ENCODE measurements around the gene TMEM80.

TMEM80 gene

DNA sequence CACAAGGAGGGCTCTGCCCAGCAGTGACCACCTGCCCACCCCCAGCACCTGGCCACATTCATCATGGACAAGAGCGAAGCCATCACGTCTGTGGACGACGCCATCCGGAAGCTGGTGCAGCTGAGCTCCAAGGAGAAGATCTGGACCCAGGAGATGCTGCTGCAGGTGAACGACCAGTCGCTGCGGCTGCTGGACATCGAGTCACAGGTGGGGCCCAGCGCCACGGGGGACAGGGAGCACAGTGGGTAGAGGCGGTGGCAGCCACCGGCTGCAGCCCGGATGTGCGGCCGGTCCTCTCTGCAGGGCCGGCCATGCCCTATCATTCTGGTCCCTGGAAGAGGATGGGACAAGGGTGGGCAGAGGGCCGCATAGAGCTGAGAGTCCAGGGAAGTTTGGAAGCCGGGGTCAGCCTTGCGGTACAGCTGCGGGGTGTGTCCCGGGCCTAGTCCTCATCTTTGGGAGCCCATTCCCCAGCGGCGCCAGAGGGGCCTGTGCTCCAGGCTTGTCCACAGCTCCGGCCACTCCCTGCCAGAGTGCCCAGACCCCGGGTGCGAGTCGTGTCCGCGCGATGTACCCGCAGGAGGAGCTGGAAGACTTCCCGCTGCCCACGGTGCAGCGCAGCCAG is 24.5 kb downstream of the TMEM80 start:
- H3K27ac ChIP-seq (ENCODE audit: low read depth in 2 of 2, low read length in 2 of 2), result peak overlapping the region; percentile 61 to 72
- no peaks in the 10 kb centered on the region for H3K9me3 ChIP-seq (ENCODE audit: control insufficient read depth in 2 of 2, low read length in 2 of 2)
- H3K27me3 ChIP-seq (ENCODE audit: control insufficient read depth in 2 of 2, insufficient read depth in 2 of 2, low read length in 2 of 2), result no peaks in the 10 kb centered on the region
- H3K9ac ChIP-seq (ENCODE audit: low read depth in 1 of 2, low read length in 2 of 2), result peak overlapping the region in 1 of 2 donors; percentile 43
- peaks cover 14 to 19% of the 10 kb centered on the region in 2 donors for H3K4me1 ChIP-seq (ENCODE audit: control insufficient read depth in 2 of 2, insufficient read depth in 2 of 2, low read length in 2 of 2)
- H3K4me3 ChIP-seq (ENCODE audit: low read length in 2 of 2), result no peak overlapping the region
- H3K36me3 ChIP-seq (ENCODE audit: control insufficient read depth in 2 of 2, insufficient read depth in 2 of 2, low read length in 2 of 2), result peaks cover 12 to 25% of the 10 kb centered on the region in 2 donors

DNA sequence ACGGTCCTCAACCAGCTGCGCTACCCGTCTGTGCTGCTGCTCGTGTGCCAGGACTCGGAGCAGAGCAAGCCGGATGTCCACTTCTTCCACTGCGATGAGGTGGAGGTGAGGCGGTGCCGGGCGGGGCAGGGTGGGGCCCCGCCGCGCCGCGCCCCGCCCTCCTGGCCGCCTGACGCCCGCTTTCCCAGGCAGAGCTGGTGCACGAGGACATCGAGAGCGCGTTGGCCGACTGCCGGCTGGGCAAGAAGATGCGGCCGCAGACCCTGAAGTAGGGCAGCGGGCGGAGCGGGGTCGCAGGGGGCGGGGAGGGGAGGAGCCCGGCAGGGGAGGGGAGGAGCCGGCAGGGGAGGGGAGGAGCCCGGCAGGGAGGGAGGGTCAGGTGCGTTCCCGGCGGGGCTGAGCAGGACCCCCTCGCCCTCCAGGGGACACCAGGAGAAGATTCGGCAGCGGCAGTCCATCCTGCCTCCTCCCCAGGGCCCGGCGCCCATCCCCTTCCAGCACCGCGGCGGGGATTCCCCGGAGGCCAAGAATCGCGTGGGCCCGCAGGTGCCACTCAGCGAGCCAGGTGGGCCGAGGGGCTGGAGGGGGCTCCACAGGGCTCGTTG is 25.1 kb downstream of the TMEM80 start:
- peaks cover 19 to 20% of the 10 kb centered on the region in 2 donors for H3K4me1 ChIP-seq (ENCODE audit: control insufficient read depth in 2 of 2, insufficient read depth in 2 of 2, low read length in 2 of 2)
- H3K36me3 ChIP-seq (ENCODE audit: control insufficient read depth in 2 of 2, insufficient read depth in 2 of 2, low read length in 2 of 2), result peaks cover 12 to 25% of the 10 kb centered on the region in 2 donors
- peak overlapping the region in 1 of 2 donors; percentile 43 for H3K9ac ChIP-seq (ENCODE audit: low read depth in 1 of 2, low read length in 2 of 2)
- H3K27me3 ChIP-seq (ENCODE audit: control insufficient read depth in 2 of 2, insufficient read depth in 2 of 2, low read length in 2 of 2), result no peaks in the 10 kb centered on the region
- H3K4me3 ChIP-seq (ENCODE audit: low read length in 2 of 2), result no peak overlapping the region
- peak overlapping the region; percentile 61 to 72 for H3K27ac ChIP-seq (ENCODE audit: low read depth in 2 of 2, low read length in 2 of 2)
- no peaks in the 10 kb centered on the region for H3K9me3 ChIP-seq (ENCODE audit: control insufficient read depth in 2 of 2, low read length in 2 of 2)

DNA sequence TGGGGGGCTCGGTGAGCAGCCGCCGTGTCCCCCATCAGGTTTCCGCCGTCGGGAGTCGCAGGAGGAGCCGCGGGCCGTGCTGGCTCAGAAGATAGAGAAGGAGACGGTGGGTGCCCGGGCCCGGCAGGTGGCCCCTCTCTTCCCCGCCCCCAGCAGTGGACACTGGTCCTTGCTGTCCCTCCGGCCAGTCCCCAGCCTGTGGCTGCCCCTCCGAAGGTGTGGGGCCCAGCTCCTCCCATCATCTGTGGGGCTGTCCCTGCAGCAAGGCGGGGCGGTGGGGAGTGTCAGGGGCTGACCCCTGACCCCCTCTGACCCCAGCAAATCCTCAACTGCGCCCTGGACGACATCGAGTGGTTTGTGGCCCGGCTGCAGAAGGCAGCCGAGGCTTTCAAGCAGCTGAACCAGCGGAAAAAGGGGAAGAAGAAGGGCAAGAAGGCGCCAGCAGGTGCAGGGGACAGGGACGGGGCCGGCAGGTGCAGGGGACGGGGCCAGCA is 25.7 kb downstream of the TMEM80 start:
- no peak overlapping the region for H3K9ac ChIP-seq (ENCODE audit: low read depth in 1 of 2, low read length in 2 of 2)
- H3K9me3 ChIP-seq (ENCODE audit: control insufficient read depth in 2 of 2, low read length in 2 of 2), result no peaks in the 10 kb centered on the region
- H3K4me3 ChIP-seq (ENCODE audit: low read length in 2 of 2), result no peak overlapping the region
- H3K4me1 ChIP-seq (ENCODE audit: control insufficient read depth in 2 of 2, insufficient read depth in 2 of 2, low read length in 2 of 2), result peaks cover 19 to 20% of the 10 kb centered on the region in 2 donors
- peaks cover 12 to 25% of the 10 kb centered on the region in 2 donors for H3K36me3 ChIP-seq (ENCODE audit: control insufficient read depth in 2 of 2, insufficient read depth in 2 of 2, low read length in 2 of 2)
- H3K27ac ChIP-seq (ENCODE audit: low read depth in 2 of 2, low read length in 2 of 2), result no peak overlapping the region
- no peaks in the 10 kb centered on the region for H3K27me3 ChIP-seq (ENCODE audit: control insufficient read depth in 2 of 2, insufficient read depth in 2 of 2, low read length in 2 of 2)

DNA sequence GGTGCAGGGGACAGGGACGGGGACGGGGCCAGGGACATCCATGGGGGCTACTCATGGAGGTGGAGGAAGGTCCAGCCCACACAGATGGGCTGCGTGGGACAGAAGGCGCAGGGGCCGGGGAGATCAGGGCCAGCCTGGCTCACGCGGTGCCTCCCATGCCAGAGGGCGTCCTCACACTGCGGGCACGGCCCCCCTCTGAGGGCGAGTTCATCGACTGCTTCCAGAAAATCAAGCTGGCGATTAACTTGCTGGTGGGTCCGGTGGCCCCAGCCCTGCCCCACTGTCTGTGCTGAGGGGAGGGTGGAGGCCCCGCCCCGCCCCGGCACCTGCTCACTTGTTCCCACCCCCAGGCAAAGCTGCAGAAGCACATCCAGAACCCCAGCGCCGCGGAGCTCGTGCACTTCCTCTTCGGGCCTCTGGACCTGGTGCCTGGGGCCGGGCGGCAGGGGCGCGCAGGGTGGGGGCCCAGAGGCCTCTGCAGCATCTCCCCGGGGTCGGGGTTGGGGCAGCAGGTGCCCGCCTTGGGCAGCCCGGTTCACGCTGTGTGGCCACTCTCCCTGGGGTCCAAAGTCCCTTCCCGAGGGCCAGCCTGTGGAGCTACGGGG is 26.2 kb downstream of the TMEM80 start:
- Histone ChIP-seq H3K9me3 (ENCODE audit: control insufficient read depth in 2 of 2, low read length in 2 of 2) (no peaks in the 10 kb centered on the region), H3K9ac (ENCODE audit: low read depth in 1 of 2, low read length in 2 of 2) (no peak overlapping the region), H3K36me3 (ENCODE audit: control insufficient read depth in 2 of 2, insufficient read depth in 2 of 2, low read length in 2 of 2) (peaks cover 10 to 25% of the 10 kb centered on the region in 2 donors), H3K4me3 (ENCODE audit: low read length in 2 of 2) (peak overlapping the region in 1 of 2 donors; percentile 5), H3K27me3 (ENCODE audit: control insufficient read depth in 2 of 2, insufficient read depth in 2 of 2, low read length in 2 of 2) (no peaks in the 10 kb centered on the region), H3K27ac (ENCODE audit: low read depth in 2 of 2, low read length in 2 of 2) (no peak overlapping the region), H3K4me1 (ENCODE audit: control insufficient read depth in 2 of 2, insufficient read depth in 2 of 2, low read length in 2 of 2) (peaks cover 22% of the 10 kb centered on the region in 2 donors)

DNA sequence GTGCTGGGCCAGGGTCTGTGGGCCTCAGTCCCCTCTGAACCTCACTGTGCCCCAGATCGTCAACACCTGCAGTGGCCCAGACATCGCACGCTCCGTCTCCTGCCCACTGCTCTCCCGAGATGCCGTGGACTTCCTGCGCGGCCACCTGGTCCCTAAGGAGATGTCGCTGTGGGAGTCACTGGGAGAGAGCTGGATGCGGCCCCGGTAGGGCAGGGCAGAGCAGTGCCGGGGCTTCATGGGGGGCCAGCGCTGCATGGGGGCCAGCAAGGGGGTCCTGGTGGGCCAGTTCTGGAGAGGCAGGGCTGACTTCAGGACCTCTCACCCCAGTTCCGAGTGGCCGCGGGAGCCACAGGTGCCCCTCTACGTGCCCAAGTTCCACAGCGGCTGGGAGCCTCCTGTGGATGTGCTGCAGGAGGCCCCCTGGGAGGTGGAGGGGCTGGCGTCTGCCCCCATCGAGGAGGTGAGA is 26.8 kb downstream of the TMEM80 start:
- Histone ChIP-seq H3K27ac (ENCODE audit: low read depth in 2 of 2, low read length in 2 of 2) (no peak overlapping the region), H3K4me3 (ENCODE audit: low read length in 2 of 2) (peak overlapping the region in 1 of 2 donors; percentile 5), H3K9me3 (ENCODE audit: control insufficient read depth in 2 of 2, low read length in 2 of 2) (no peaks in the 10 kb centered on the region), H3K27me3 (ENCODE audit: control insufficient read depth in 2 of 2, insufficient read depth in 2 of 2, low read length in 2 of 2) (no peaks in the 10 kb centered on the region), H3K9ac (ENCODE audit: low read depth in 1 of 2, low read length in 2 of 2) (no peak overlapping the region), H3K4me1 (ENCODE audit: control insufficient read depth in 2 of 2, insufficient read depth in 2 of 2, low read length in 2 of 2) (peaks cover 26 to 27% of the 10 kb centered on the region in 2 donors), H3K36me3 (ENCODE audit: control insufficient read depth in 2 of 2, insufficient read depth in 2 of 2, low read length in 2 of 2) (peaks cover 7 to 23% of the 10 kb centered on the region in 2 donors)

DNA sequence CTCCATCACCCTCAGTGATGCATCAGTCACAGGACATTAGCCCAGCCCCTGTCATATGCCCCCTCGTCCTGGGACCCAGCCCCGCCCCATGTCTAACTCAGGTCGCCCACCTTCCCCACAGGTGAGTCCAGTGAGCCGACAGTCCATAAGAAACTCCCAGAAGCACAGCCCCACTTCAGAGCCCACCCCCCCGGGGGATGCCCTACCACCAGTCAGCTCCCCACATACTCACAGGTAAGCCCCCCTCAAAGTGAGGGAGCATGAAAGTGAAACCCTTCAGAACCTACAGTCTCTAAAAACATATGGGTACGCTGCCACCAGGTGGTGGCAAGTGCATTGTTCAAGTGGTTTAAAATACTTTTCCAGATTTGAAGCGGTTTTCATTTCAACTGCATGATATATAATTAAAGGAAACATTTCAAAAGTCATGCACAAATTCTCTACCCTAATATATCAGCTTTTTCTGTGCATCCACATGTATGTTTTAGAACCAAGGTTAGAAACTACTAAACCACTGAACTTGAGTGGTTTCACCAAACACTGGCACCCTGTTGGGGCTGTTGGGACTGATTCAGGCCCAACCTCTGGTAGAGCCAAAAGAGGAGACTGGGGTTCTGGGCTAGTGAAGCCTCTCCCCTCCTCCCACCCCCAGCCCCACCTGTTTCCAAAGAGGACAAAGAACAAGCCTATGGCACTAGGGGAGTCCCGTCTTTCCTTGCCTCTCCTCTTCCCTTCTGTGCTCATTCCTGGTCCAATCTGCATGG is 27.7 kb downstream of the TMEM80 start:
- H3K36me3 ChIP-seq (ENCODE audit: control insufficient read depth in 2 of 2, insufficient read depth in 2 of 2, low read length in 2 of 2), result peaks cover 7 to 23% of the 10 kb centered on the region in 2 donors
- H3K27ac ChIP-seq (ENCODE audit: low read depth in 2 of 2, low read length in 2 of 2), result no peak overlapping the region
- H3K9me3 ChIP-seq (ENCODE audit: control insufficient read depth in 2 of 2, low read length in 2 of 2), result no peaks in the 10 kb centered on the region
- no peaks in the 10 kb centered on the region for H3K27me3 ChIP-seq (ENCODE audit: control insufficient read depth in 2 of 2, insufficient read depth in 2 of 2, low read length in 2 of 2)
- peak overlapping the region in 1 of 2 donors; percentile 16 for H3K4me3 ChIP-seq (ENCODE audit: low read length in 2 of 2)
- H3K9ac ChIP-seq (ENCODE audit: low read depth in 1 of 2, low read length in 2 of 2), result no peak overlapping the region
- peaks cover 32 to 34% of the 10 kb centered on the region in 2 donors for H3K4me1 ChIP-seq (ENCODE audit: control insufficient read depth in 2 of 2, insufficient read depth in 2 of 2, low read length in 2 of 2)

DNA sequence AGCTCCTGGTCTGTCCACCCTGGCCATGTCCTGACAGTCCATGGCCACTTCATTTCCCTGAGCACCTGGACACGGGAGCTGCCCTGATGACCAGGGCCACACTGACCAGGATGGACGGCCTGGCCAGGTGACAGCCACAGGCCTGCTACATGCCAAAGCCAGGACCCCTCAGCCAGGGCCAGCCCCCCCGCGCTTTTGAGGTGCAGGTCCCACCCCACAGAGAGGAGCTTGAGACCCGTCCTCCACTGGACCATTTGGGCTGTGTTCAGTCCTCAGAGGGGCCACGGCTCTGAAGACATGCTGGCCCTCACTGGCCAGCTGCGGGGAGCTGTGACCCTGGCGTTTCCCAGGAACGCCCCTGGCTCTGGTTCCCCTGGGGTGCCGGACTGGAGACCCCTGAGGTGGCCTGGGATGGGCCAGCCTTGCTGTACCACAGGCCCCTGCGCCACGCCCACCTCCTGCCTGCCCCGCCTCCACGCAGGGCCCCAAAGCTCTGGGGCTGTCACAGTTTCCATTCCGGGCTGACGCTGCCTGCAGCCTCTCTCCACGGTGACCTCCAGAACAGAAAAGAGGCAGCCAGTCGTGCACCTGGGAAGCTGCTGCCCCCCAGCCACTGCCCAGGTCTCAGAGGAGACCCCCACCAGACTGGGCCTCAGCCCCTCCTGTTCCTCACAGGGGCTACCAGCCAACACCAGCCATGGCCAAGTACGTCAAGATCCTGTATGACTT is 28.6 kb downstream of the TMEM80 start:
- peaks cover 7 to 23% of the 10 kb centered on the region in 2 donors for H3K36me3 ChIP-seq (ENCODE audit: control insufficient read depth in 2 of 2, insufficient read depth in 2 of 2, low read length in 2 of 2)
- no peaks in the 10 kb centered on the region for H3K27me3 ChIP-seq (ENCODE audit: control insufficient read depth in 2 of 2, insufficient read depth in 2 of 2, low read length in 2 of 2)
- H3K4me3 ChIP-seq (ENCODE audit: low read length in 2 of 2), result no peak overlapping the region
- H3K4me1 ChIP-seq (ENCODE audit: control insufficient read depth in 2 of 2, insufficient read depth in 2 of 2, low read length in 2 of 2), result peaks cover 32 to 34% of the 10 kb centered on the region in 2 donors
- no peak overlapping the region for H3K9ac ChIP-seq (ENCODE audit: low read depth in 1 of 2, low read length in 2 of 2)
- H3K9me3 ChIP-seq (ENCODE audit: control insufficient read depth in 2 of 2, low read length in 2 of 2), result no peaks in the 10 kb centered on the region
- H3K27ac ChIP-seq (ENCODE audit: low read depth in 2 of 2, low read length in 2 of 2), result no peak overlapping the region

DNA sequence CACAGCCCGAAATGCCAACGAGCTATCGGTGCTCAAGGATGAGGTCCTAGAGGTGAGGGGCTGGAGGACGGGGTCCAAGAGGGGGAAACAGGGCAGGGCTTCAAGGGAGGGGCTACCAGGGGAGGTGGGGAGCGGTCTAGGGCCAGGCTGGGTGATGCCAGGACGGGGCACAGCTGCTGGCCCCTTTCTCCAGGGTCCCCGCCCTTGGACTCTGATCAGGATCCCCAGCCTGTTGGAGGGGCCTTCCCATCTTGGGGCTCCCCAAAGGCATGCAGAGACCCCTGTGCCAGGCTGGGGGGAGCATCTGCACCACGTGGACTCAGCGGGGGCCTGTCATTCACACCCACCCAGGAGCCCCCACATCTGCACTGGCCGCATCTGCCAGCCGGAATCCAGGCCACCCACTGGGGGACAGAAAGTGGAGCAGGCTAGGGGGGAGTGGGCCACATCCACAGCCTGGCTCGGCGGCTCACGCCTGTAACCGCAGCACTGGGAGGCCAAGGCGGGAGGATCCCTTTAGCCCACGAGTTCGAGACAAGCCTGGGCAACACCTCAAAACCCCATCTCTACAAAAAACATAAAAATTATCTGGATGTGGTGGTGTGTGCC is 29.3 kb downstream of the TMEM80 start:
- Histone ChIP-seq H3K36me3 (ENCODE audit: control insufficient read depth in 2 of 2, insufficient read depth in 2 of 2, low read length in 2 of 2) (peaks cover 7 to 22% of the 10 kb centered on the region in 2 donors), H3K27ac (ENCODE audit: low read depth in 2 of 2, low read length in 2 of 2) (no peak overlapping the region), H3K9me3 (ENCODE audit: control insufficient read depth in 2 of 2, low read length in 2 of 2) (no peaks in the 10 kb centered on the region), H3K4me1 (ENCODE audit: control insufficient read depth in 2 of 2, insufficient read depth in 2 of 2, low read length in 2 of 2) (peaks cover 32 to 33% of the 10 kb centered on the region in 2 donors), H3K27me3 (ENCODE audit: control insufficient read depth in 2 of 2, insufficient read depth in 2 of 2, low read length in 2 of 2) (no peaks in the 10 kb centered on the region), H3K9ac (ENCODE audit: low read depth in 1 of 2, low read length in 2 of 2) (no peak overlapping the region), H3K4me3 (ENCODE audit: low read length in 2 of 2) (no peak overlapping the region)

DNA sequence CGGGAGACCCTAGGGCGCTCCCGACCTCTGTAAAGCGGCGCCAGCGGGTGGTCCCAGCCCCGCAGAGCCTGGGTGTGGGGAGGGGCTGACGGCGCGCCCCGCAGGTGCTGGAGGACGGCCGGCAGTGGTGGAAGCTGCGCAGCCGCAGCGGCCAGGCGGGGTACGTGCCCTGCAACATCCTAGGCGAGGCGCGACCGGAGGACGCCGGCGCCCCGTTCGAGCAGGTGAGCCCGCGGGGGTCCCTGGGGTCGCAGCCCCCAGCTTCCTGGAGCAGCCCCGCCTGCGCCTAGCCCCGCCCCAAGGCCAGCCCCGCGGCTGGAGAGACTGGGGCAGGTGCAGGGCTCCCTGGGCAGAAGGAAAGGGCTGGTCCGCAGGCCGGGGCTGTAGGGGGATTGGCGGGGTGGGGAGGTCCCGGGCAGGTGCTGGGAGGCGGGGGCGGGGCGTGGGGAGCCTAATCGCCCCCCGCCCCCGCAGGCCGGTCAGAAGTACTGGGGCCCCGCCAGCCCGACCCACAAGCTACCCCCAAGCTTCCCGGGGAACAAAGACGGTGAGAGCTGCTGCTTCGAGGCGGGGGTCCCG is 30.1 kb downstream of the TMEM80 start:
- no peak overlapping the region for H3K4me3 ChIP-seq (ENCODE audit: low read length in 2 of 2)
- H3K9me3 ChIP-seq (ENCODE audit: control insufficient read depth in 2 of 2, low read length in 2 of 2), result no peaks in the 10 kb centered on the region
- H3K27me3 ChIP-seq (ENCODE audit: control insufficient read depth in 2 of 2, insufficient read depth in 2 of 2, low read length in 2 of 2), result no peaks in the 10 kb centered on the region
- no peak overlapping the region for H3K9ac ChIP-seq (ENCODE audit: low read depth in 1 of 2, low read length in 2 of 2)
- H3K27ac ChIP-seq (ENCODE audit: low read depth in 2 of 2, low read length in 2 of 2), result peak overlapping the region; percentile 47 to 65
- peaks cover 7 to 16% of the 10 kb centered on the region in 2 donors for H3K36me3 ChIP-seq (ENCODE audit: control insufficient read depth in 2 of 2, insufficient read depth in 2 of 2, low read length in 2 of 2)
- peaks cover 27 to 28% of the 10 kb centered on the region in 2 donors for H3K4me1 ChIP-seq (ENCODE audit: control insufficient read depth in 2 of 2, insufficient read depth in 2 of 2, low read length in 2 of 2)
